ENCODE results near the gene UGDH.
A peak's percentile ranks its signal among the peaks of the same experiment; 100 is the strongest.
"Not testable (repeated sequence)": the region's sequence is repeated elsewhere in the genome, so short reads cannot be mapped to it uniquely, and the experiment has no call there.

The UGDH gene

DNA sequence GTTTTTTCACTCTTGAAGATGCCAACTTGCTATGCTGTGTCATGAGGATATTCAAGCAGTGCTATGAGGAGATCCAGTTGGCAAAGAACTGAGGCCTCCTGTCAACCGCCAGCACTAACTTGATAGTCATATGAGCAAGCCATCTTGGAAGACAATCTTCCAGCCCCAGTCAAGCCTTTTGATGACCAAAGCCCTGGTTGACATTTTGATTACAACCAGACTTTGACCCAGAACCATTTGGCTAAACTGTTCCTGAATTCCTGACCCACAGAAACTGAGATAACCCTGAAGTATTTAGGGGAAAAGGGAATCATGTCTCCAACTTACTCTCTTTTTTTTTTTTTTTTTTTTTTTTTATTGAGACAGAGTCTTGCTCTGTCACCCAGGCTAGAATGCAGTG, 32.9 kb downstream of the UGDH start:
- DNase-seq (ENCODE audit: low spot score) = no peak

GRCh38 chr4:39490322-39490721, 36.9 kb downstream of the UGDH start:
- no peak for DNase-seq (ENCODE audit: low spot score)

DNA sequence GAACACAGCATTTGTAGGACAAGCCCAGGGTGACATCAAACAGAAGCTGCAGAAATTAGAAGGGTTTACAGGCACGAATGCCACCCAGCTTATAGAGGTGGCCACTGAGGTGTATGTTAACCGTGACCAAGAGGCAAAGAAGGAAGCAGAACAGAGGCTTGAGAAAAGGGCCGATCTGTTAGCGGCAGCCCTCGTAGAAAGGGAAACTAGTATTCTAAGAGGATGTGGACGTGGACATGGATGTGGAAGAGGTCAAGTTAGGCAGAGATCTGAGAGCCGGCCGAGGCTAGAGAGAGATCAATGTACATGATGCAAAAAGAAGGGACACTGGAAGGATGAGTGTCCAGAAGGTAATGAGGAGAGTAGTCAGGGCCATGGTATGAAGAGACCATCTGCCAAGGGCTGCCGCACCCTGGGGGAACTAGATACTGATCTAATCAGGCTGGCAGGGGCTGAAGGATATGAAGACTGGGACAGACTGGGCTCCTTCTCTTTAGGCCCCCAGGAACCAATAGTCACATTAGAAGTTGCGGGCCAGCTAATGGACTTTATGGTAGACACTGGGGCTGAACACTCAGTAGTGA, 40.9 kb downstream of the UGDH start:
- DNase-seq (ENCODE audit: low spot score) = no peak

DNA sequence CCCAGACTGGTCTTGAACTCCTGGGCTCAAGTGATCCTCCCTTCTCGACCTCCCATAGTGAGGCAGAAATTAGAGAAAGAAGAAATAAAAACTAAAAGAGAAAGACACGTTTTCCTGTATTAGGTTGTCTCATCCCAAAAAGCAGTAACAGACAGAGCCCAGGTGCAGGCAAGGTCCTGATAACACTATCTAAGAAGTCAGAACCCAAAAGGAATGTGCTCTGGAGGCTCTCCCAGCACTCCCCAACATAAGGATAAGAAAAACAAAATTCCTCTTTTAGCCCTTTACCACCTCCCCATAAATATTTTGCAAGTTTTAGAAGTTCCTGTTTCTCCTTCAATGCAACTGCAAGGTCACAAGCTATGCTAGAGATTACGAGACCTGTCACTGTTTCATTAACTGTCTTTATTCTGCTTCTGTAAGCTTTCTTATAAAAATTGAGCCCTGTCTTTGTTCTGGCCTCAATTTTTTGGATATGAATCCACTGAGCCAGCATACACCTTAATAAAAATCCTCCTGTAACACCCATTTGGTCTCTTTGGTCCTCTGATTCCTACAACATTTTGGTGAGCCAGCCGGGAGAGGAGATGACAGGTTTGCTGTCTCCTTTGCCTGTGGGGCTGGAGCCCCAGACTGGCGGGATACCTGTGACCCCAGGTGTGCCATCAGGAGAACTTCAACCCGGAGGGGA, 42.5 kb downstream of the UGDH start:
- DNase-seq (ENCODE audit: low spot score) = no peak

DNA sequence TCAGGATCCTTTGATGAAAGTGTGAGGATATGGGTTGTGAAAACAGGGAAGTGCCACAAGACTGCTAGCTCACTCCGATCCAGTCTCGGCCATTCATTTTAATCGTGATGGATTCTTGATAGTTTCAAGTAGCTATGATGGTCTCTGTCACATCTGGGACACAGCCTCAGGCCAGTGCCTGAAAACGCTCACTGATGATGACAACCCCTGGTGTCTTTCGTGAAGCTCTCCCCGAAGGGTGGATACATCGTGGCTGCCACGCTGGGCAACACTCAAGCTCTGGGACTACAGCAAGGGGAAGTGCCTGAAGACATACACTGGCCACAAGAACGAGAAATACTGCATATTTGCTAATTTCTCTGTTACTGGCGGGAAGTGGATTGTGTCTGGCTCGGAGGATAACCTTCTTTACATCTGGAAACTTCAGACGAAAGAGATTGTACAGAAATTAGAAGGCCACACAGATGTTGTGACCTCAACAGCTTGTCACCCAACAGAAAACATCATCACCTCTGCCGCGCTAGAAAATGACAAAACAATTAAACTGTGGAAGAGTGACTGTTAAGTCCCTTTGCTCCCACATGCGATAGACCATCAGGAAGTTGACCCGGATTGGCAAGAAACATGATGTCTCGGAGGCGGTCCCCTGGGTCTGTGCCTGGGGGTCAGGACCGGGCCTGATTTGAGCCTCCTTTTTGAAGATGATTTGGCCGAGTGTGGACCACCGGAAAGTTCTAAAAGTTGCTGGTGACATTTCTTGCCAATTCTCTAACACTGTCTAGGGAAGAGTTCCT, 46.1 kb downstream of the UGDH start:
- DNase-seq (ENCODE audit: low spot score) = no peak

GRCh38 chr4:39480251-39480650, 47.0 kb downstream of the UGDH start:
- no peak for DNase-seq (ENCODE audit: low spot score)

DNA sequence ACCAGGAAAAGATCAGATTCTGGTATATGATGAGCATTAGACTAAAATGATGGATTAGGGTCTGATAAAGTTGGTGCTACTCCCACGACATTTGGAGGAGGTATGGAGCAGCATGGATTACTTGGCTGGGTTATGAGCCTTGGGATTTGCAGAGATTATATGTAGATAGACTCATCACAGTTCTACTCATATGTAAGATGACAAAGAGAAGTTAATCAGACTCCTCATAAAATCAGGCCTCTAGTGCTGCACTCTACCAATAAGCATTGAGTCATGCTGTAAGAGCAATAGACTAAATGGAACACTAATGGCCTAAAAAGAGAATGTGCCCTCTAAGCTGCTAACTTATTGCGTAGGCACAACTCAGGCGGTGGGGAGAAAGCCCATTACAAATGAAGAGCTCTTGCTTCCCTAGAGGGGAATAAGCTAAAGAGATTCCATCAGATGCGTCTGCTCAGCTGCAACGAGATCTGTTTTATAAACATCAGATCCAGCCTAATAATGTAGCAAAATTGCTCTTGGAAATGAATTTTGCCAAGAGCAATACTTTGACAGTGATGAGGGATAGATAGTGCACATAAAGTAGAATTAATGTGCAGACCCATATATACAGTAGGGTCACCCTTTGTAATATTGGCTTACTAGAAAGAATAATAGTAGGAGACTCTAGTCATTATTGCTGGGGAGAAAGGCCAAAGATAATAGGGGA, 50.9 kb downstream of the UGDH start:
- DNase-seq (ENCODE audit: low spot score) = no peak

- DNase-seq (ENCODE audit: low spot score) = no peak
These were observed 54.8 kb downstream of the UGDH start for GRCh38 chr4:39472396-39472795.

- DNase-seq (ENCODE audit: low spot score) = no peak
These were observed 56.8 kb downstream of the UGDH start for GRCh38 chr4:39470402-39470801.

DNA sequence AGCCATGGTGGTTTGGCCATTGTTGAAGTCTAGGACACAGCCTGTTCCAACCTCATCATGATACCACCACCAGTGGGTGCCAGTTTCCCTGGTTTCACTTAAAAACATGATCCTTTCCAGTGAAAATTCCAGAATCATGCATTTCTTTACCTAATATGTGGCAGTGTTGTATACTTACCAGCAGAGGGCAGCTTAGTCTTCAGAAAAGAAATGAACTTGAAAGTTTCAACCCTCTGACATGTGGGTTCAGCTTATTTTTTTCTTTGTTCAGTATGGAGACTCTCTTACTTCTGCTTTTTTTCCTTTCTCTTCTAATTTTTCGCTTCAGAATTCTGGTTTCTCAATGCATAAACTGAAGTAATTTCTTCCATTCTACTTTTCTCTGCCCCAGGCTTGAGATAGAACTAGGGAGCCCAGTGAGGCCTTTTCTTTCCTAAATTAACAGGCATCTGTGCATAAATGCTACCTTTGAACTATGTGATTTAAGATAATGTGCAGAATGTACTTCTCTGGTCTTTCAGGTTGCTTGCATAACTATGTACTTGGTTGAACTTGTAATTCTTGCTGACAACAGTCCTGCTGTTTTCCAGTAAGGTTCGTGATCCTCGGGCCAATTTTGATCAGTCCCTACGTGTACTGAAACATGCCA, 57.7 kb downstream of the UGDH start:
- DNase-seq (ENCODE audit: low spot score) = peak; percentile 89

GRCh38 chr4:39467464-39467863, 59.8 kb downstream of the UGDH start:
- DNase-seq (ENCODE audit: low spot score) = no peak

GRCh38 chr4:39466747-39467146, 60.5 kb downstream of the UGDH start:
- no peak for DNase-seq (ENCODE audit: low spot score)

GRCh38 chr4:39464886-39465501, 62.2 kb downstream of the UGDH start:
- DNase-seq (ENCODE audit: low spot score) = peak; percentile 21

DNA sequence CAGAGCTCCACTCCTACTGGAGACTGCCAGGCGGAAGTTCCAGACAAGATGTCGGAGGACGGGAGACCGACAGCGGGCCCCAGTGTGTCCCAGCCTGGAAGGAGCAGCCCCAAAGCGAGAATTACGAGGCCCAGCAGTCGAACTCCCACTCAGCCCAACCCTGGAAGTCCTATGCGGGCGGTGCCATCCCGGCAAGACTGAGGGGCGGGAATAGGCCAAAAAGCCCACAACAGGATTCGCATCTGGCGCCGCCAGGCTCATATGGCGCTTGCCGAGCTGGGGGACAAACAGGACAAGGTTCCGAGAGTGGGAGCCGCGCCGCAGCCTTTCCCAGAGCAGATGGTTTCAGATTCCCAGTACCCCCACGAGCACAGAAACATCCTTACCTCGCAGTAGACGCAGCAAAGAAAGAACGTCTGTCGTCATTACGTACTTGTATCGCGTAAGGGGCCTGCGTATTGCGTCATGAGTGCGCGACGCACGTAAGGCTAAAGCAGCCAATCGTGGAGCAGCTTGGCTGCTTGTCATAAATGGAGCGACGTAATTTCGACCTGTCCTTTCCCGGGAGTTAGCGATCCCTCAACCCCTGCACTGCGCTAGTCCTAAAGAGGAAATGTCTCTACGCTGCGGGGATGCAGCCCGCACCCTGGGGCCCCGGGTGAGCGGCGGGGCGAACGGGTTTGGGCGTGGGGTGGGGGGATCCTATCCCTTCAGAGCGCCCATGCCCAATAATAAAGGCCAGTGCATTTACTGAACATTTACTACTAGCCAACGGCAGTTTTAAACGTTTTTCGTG, 68.5 kb downstream of the UGDH start, which contains the start of the genes LIAS and RPL9:
LIAS (plus strand) TSS at position 552 of the 796 bp plus-strand sequence; CDS start at position 614, 62 bp downstream.
RPL9 (minus strand) TSS at position 418 of the 796 bp plus-strand sequence. CDS start 483 bp downstream, outside the sequence.
- DNase-seq (ENCODE audit: low spot score) = peak; percentile 98

DNA sequence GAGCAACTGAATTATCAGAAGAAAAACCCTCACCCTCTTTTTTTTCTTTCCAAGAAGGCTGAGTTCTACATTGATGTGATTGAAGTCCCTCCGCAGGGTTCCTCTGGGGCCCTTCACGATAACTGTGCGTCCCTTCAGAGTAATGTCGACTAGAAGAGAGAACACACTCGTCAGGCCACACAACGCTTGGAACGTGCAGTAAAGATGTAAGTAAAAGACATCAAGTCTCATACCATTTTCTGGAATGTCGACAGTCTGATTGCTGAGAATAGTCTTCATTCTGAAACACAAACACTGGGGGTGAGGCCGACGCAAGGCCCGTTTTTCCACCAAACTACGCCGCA, 69.1 kb downstream of the UGDH start:
- not testable (repeated sequence) for DNase-seq (ENCODE audit: low spot score)

DNA sequence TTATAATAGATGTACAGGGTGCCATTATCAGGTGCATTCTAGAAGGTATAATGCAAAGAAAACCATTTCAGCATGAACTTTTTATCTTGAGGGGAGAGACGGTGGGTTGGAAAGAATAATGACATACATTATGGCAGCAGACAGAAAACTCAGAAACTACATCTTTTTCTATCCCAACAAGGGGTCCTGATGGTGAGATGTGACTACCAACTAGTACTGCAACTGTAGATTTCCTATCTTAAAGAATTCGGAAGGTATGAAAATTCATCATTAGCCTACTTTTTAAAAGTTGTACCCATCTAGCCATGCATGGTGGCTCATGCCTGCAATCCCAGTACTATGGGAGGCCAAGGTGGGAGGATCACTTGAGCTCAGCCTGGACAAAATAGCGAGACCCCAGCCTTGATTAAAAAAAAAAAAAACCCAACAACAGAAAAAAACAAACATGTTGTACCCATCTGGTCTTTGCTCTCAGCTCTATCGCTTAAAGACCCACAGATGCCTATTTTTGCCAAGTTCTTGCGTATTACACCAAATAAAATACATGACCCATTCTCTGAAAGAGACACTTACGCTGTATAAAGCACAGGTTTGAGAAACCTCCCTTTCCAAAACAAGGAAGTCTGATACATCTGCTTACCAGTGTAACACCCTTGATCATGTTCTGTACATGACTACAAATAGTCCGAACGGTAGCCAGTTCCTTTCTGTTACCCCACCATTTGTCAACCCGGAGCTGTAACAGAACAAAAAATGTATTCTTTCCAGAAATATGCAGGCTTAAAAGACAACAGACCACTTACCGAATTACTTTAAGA, 70.1 kb downstream of the UGDH start:
- no peak for DNase-seq (ENCODE audit: low spot score)

DNA sequence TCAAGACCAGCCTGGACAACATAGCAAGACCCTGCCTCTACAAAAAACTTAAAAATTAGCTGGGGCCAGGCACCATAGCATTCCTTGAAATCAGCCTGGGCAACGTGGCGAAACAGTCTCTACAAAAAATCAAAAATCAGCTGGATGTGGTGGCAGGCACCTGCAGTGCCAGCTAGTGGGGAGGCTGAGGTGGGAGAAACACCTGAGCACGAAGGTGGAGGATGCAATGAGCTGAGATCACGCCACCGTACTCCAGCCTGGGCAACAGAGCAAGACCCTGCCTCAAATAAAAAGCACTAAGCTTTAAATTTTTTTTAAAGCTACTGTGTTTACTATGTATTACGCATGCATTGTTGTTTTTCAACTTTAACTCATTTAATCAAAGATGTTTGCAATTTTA, 71.8 kb downstream of the UGDH start:
- DNase-seq (ENCODE audit: low spot score) = no peak

GRCh38 chr4:39453738-39454137, 73.5 kb downstream of the UGDH start:
- no peak for DNase-seq (ENCODE audit: low spot score)

GRCh38 chr4:39452860-39453587, 74.2 kb downstream of the UGDH start:
- DNase-seq (ENCODE audit: low spot score) = no peak

Measured in cerebellar cortex (tissue), 1 donor.